Mucosa of stomach (tissue), 1 donor: ENCODE results near the gene ADK.

Source experiments
- H3K27me3 ChIP-seq: one replicate; pipeline ENCODE4 v1.7.0; 2013; ENCODE audit warnings: mild to moderate bottlenecking, low read length; ENCODE audit not compliant: control insufficient read depth, insufficient read depth
- H3K36me3 ChIP-seq: one replicate; pipeline ENCODE4 v1.7.0; 2013; ENCODE audit warnings: low read length; ENCODE audit not compliant: control insufficient read depth, insufficient read depth
- H3K4me1 ChIP-seq: one replicate; pipeline ENCODE4 v1.7.0; 2013; ENCODE audit warnings: mild to moderate bottlenecking, low read length; ENCODE audit not compliant: control insufficient read depth, insufficient read depth
- H3K4me3 ChIP-seq: one replicate; pipeline ENCODE4 v1.7.0; 2013; ENCODE audit warnings: low read length
- H3K9ac ChIP-seq: one replicate; pipeline ENCODE4 v1.7.0; 2013; ENCODE audit warnings: mild to moderate bottlenecking, low read length, moderate library complexity
- H3K9me3 ChIP-seq: one replicate; pipeline ENCODE4 v1.7.0; 2013; ENCODE audit warnings: mild to moderate bottlenecking, low read length, moderate library complexity; ENCODE audit not compliant: control insufficient read depth
- donor health status: Pancreatic carcinoma.

Gene ADK

DNA sequence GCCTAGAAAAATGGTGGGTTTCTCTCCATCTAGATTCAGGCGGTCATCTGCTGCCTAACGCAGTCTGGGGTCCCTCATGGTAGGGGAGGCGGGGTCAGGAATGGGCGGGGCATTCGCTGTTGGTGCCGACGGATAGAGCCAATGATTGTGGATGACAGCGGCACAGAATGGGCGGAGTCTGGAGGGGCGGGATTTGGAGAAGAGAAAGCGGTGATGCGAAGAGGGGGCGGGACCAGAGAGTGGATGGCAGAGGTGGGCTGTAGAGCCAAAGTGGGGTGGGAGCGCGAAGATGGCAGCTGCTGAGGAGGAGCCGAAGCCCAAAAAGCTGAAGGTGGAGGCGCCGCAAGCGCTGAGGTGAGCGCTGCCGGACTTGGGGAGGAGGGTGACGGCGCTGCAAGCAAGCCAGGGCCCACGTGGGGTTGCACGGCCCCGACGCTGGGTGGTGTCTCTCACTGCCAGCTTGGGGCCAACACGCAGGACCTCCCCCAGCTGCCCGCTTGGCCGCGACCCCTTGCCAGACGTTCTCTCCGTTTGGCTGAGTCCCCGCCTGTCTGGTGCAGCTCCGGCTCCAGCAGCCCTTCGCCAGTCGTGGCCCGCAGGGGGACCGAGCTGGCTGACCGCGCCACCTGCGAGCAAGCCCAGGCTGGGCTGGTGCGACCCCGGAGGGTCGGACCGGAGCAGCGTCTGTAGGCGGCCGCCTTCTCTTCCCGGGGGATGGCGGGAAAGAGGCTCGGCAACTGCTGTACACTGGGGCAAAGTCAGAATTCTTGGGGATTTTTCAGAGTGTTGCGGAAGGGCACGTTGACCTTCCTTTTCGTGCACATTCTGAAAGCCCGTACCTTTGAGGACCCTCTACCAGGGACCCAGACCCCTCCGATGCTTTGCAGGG lies at the start of gene ADK:
Gene ADK, plus strand, starts transcription at position 232 of the 889 bp plus-strand sequence. Its CDS starts 58 bp downstream, at position 290.
- peak within 1 kb of the TSS; percentile 91 for H3K4me3 ChIP-seq
- no peaks in the 10 kb centered on the region for H3K36me3 ChIP-seq
- no peaks in the 10 kb centered on the region for H3K27me3 ChIP-seq
- no peaks in the 10 kb centered on the region for H3K9me3 ChIP-seq
- H3K4me1 ChIP-seq: peaks cover 3% of the 10 kb centered on the region
- peak within 1 kb of the TSS; percentile 88 for H3K9ac ChIP-seq

DNA sequence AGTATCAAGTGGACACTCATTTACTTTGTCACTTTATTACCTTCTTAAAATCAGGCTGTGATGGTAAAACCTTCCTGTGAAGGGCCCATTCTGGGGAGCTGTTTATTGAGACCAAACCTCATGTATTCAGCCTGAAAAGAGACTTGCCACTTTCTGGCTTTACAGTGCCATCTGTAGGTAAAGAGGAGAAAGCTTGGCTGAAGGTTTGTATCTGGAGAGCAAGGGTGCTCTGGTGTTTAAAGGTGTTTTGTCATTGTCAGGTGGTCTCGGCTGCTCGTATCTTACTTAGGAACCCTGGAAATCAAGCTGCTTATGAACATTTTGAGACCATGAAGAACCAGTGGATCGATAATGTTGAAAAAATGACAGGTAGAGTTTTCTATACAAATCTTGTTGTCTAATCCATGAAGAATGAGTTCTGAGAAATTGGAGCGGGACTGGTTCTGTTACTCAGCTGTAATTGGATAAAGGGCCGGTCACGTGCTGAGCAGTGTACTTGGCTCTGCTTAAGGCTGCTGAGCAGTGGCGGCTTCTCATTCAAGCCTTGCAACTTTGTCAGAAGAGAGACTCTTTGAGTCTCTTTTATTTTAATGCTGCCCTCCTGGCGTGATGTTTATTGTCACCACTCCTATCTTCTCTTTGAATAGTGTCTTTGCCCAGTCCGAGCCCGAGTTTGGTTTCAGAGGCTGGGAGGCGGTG lies 47.3 kb upstream of the ADK start:
- no peaks in the 10 kb centered on the region for H3K4me1 ChIP-seq
- H3K36me3 ChIP-seq: peaks cover 13% of the 10 kb centered on the region
- no peak overlapping the region for H3K4me3 ChIP-seq
- no peak overlapping the region for H3K9ac ChIP-seq
- H3K9me3 ChIP-seq: no peaks in the 10 kb centered on the region
- H3K27me3 ChIP-seq: no peaks in the 10 kb centered on the region

DNA sequence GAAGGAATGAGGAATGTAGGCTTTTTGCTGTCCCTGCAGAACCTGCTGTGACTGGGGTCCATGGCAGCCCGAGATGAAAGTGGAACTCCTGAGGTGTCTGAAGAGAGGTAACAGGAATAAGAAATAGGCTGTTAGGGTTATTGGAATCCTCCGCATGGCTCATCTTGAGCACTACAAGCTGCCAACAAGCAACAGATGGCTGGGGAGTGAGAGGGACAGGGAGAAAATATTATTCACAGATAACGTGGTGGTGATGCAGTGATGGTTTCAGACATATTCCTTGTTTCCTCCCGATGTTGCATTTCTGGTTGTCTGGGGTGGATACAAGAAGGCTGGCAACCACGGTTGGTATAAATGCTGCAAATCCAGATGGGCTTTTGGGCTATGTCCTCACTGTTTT lies 46.5 kb upstream of the ADK start:
- no peaks in the 10 kb centered on the region for H3K9me3 ChIP-seq
- H3K9ac ChIP-seq: no peak overlapping the region
- H3K4me1 ChIP-seq: no peaks in the 10 kb centered on the region
- H3K4me3 ChIP-seq: no peak overlapping the region
- no peaks in the 10 kb centered on the region for H3K27me3 ChIP-seq
- peaks cover 13% of the 10 kb centered on the region for H3K36me3 ChIP-seq

DNA sequence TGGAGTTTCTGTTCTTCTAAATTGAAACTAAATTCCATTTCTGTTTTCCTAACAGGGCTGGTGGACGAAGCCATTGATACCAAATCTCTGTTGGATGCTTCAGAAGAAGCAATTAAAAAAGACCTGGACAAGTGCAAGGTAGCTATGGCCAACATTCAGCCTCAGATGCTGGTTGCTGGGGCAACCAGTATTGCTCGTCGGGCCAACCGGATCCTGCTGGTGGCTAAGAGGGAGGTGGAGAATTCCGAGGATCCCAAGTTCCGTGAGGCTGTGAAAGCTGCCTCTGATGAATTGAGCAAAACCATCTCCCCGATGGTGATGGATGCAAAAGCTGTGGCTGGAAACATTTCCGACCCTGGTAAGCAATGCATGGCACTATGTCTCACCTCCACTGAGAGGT lies 46.0 kb upstream of the ADK start:
- Histone ChIP-seq H3K9me3 (no peaks in the 10 kb centered on the region), H3K4me3 (no peak overlapping the region), H3K4me1 (no peaks in the 10 kb centered on the region), H3K36me3 (peaks cover 8% of the 10 kb centered on the region), H3K9ac (no peak overlapping the region), H3K27me3 (no peaks in the 10 kb centered on the region)

DNA sequence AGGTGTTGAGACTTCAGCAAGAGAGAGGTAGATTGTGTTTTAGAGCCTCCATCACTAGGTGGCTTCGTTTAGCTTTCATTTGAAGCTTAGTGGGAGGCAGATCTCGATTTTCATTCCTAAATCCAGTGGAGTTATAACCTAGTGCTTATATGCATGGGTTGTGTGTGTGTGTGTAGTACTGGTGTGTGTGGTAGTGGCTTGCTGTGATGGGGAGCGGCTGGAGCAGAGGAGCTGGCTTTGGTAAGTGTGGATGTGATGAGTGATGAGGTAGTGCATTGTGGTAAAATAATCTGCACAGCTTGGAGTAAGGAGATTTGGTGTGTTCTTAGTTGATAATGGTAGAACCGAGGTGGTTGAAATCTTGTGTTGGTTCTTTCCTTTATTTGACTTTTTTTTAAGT lies 43.6 kb upstream of the ADK start:
- Histone ChIP-seq H3K4me1 (no peaks in the 10 kb centered on the region), H3K9ac (no peak overlapping the region), H3K4me3 (no peak overlapping the region), H3K9me3 (no peaks in the 10 kb centered on the region), H3K36me3 (peaks cover 5% of the 10 kb centered on the region), H3K27me3 (no peaks in the 10 kb centered on the region)

DNA sequence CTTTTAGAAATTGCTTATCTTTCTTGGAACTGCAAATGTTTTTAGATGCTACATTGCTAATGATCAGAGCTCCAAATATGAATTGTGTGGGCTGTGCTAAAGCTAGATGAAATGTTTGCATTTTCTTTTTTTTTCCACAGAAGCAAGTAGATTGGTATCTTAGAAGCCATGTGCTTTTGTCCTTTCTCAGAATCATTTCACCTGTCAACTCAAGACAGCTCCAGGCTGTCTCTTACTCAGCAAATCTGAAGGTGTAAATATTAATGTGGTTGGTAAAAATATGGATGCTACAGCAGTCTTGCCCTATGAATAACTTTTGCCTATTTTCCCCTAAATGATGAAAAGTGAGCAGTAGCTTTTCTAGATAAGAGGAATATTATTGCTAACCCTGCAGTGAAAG lies 41.6 kb upstream of the ADK start:
- peaks cover 5% of the 10 kb centered on the region for H3K36me3 ChIP-seq
- no peaks in the 10 kb centered on the region for H3K27me3 ChIP-seq
- no peak overlapping the region for H3K9ac ChIP-seq

DNA sequence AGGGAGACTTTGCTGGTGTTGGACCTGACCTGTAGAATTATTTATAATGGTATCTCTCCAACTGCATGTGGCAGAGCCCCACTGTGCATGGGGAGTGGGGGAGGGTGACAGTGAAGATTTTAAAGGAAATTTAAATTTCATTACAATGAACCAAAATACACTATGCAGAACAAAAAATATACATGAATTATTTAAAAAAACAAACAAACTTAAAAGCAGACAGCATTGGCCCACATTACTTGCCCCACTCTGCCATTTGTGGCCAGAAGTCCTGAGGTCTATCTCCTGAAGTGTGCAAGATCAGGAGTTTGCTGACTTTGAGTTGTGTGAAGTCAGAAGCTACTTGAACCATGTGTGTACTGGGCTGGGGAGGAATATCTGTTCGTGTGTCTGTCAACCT lies 40.9 kb upstream of the ADK start:
- H3K9ac ChIP-seq: no peak overlapping the region
- peaks cover 5% of the 10 kb centered on the region for H3K36me3 ChIP-seq
- no peak overlapping the region for H3K4me3 ChIP-seq

More for the DNA sequence above, 41.6 kb upstream of the ADK start:
- Histone ChIP-seq H3K9me3 (no peaks in the 10 kb centered on the region), H3K4me1 (no peaks in the 10 kb centered on the region), H3K4me3 (no peak overlapping the region)

DNA sequence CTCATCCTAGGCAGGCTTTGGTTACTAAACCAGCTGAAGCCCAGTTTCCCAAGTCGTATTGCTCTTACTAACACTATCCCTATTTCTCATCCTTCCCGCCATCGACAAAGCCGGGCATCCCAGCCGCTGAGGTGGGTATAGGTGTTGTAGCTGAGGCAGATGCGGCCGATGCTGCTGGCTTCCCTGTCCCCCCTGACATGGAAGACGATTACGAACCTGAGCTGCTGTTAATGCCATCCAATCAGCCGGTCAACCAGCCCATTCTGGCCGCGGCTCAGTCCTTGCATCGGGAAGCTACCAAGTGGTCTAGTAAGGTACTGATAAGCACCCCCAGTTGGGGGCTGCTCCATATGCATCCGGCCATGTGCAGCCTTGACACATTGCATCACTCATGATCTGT lies 39.2 kb upstream of the ADK start:
- Histone ChIP-seq H3K9me3 (no peaks in the 10 kb centered on the region), H3K4me3 (no peak overlapping the region), H3K36me3 (peaks cover 5% of the 10 kb centered on the region), H3K4me1 (no peaks in the 10 kb centered on the region), H3K9ac (no peak overlapping the region), H3K27me3 (no peaks in the 10 kb centered on the region)

More for the DNA sequence above, 40.9 kb upstream of the ADK start:
- Histone ChIP-seq H3K9me3 (no peaks in the 10 kb centered on the region), H3K4me1 (no peaks in the 10 kb centered on the region), H3K27me3 (no peaks in the 10 kb centered on the region)

DNA sequence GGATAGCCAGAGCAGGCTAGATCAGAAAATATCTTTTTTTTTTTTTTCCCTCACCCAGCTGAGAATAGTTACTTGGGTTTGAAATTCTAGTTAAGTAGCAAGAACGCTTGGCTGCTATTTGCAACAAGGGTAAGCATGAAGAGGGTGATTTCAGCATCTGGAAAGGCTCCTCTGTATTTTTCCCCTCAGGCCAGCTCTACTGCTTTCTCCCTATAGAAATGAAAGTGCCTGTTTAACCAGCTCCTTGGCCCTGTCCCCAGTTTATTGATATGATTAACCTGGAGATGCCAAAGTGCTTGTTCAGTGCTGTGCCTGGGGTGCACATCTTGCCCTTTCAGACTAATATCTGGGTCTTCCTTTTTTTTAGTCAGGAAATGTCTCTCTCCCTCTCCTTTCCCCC lies 37.5 kb upstream of the ADK start:
- H3K9me3 ChIP-seq: no peaks in the 10 kb centered on the region
- peaks cover 5% of the 10 kb centered on the region for H3K36me3 ChIP-seq
- H3K4me3 ChIP-seq: no peak overlapping the region
- H3K9ac ChIP-seq: no peak overlapping the region
- H3K27me3 ChIP-seq: no peaks in the 10 kb centered on the region
- H3K4me1 ChIP-seq: peaks cover under 1% of the 10 kb centered on the region

DNA sequence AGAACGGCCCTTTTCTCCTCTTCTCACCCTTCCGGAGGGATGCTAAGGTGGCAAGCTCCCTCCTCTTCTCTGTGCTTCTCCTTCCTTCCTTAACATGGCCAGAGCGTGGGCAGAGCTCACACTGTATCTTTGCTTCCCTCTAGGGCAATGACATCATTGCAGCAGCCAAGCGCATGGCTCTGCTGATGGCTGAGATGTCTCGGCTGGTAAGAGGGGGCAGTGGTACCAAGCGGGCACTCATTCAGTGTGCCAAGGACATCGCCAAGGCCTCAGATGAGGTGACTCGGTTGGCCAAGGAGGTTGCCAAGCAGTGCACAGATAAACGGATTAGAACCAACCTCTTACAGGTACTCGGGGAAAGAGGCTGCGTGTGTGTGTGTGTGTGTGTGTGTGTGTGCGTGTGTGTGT lies 37.0 kb upstream of the ADK start:
- no peak overlapping the region for H3K9ac ChIP-seq
- no peaks in the 10 kb centered on the region for H3K9me3 ChIP-seq
- H3K4me3 ChIP-seq: no peak overlapping the region
- H3K36me3 ChIP-seq: peaks cover 3% of the 10 kb centered on the region
- peaks cover 5% of the 10 kb centered on the region for H3K4me1 ChIP-seq
- no peaks in the 10 kb centered on the region for H3K27me3 ChIP-seq

DNA sequence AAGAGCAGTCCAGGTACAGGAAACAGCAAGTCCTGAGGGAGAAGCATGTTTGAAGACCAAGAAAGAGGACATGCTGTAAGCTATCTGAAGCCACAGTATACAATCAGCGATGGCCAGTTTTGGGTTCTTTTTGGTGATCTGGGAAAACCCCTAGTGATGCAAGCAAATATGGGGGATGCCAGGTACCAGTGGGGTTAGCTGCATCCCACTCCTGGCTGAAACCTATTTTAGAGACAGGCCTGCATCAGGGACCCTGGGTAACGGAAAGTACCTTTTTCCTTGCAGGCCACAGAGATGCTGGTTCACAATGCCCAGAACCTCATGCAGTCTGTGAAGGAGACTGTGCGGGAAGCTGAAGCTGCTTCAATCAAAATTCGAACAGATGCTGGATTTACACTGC lies 33.3 kb upstream of the ADK start:
- H3K36me3 ChIP-seq: no peaks in the 10 kb centered on the region
- H3K9me3 ChIP-seq: no peaks in the 10 kb centered on the region
- H3K9ac ChIP-seq: no peak overlapping the region
- peaks cover 7% of the 10 kb centered on the region for H3K4me1 ChIP-seq
- no peaks in the 10 kb centered on the region for H3K27me3 ChIP-seq
- no peak overlapping the region for H3K4me3 ChIP-seq

DNA sequence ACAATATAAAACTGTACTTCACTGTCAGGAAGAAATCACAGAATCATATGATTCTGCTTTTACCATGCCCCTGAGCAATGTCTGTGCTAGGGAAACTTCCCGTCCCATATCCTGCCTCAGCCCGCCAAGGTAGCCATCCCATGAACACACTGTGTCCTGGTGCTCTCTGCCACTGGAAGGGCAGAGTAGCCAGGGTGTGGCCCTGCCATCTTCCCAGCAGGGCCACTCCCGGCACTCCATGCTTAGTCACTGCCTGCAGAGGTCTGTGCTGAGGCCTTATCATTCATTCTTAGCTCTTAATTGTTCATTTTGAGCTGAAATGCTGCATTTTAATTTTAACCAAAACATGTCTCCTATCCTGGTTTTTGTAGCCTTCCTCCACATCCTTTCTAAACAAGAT lies 32.2 kb upstream of the ADK start:
- Histone ChIP-seq H3K9me3 (no peaks in the 10 kb centered on the region), H3K4me1 (peaks cover 7% of the 10 kb centered on the region), H3K4me3 (no peak overlapping the region), H3K9ac (no peak overlapping the region), H3K27me3 (no peaks in the 10 kb centered on the region), H3K36me3 (peaks cover 4% of the 10 kb centered on the region)
